ENCODE measurements around the gene ARRB2. TPM values are rescaled to one million over a fixed set of nuclear protein-coding genes. Genes with fewer than 3 reads are reported as not detected.

ARRB2 gene
- total RNA-seq, 1 donor from 2014 or later = 2.9 TPM

- DNase-seq (ENCODE audit: low read depth) (no peak), FAIRE-seq (no peak)
- Histone ChIP-seq H3K27me3 (ENCODE audit: control insufficient read depth, insufficient read depth, low read length) (peaks cover 10% of the 10 kb centered on the region), H3K4me3 (ENCODE audit: low read depth, low read length) (no peak overlapping the region), H3K36me3 (ENCODE audit: control insufficient read depth, insufficient read depth, low read length) (no peaks in the 10 kb centered on the region)
- no peak for TF ChIP-seq CTCF (IDR thresholded peaks at IDR 0.05; ENCODE audit: insufficient read depth, low read length, severe bottlenecking)
Measured at GRCh38 chr17:4744999-4745969, 34.9 kb downstream of the ARRB2 start.

- no peak overlapping the region for H3K4me3 ChIP-seq (ENCODE audit: low read depth, low read length)
- H3K36me3 ChIP-seq (ENCODE audit: control insufficient read depth, insufficient read depth, low read length) = no peaks in the 10 kb centered on the region
- no peak for TF ChIP-seq CTCF (IDR thresholded peaks at IDR 0.05; ENCODE audit: insufficient read depth, low read length, severe bottlenecking)
- DNase-seq (ENCODE audit: low read depth) (no peak), FAIRE-seq (no peak)
- H3K27me3 ChIP-seq (ENCODE audit: control insufficient read depth, insufficient read depth, low read length) = peaks cover 9% of the 10 kb centered on the region
Measured at GRCh38 chr17:4747847-4748246, 37.4 kb downstream of the ARRB2 start.

- Histone ChIP-seq H3K4me3 (ENCODE audit: low read depth, low read length) (no peak overlapping the region), H3K36me3 (ENCODE audit: control insufficient read depth, insufficient read depth, low read length) (no peaks in the 10 kb centered on the region), H3K27me3 (ENCODE audit: control insufficient read depth, insufficient read depth, low read length) (peaks cover 9% of the 10 kb centered on the region)
- no peak for TF ChIP-seq CTCF (IDR thresholded peaks at IDR 0.05; ENCODE audit: insufficient read depth, low read length, severe bottlenecking)
- DNase-seq (ENCODE audit: low read depth) (no peak), FAIRE-seq (no peak)
Measured at GRCh38 chr17:4748686-4749085, 38.3 kb downstream of the ARRB2 start.

- no peak for TF ChIP-seq CTCF (IDR thresholded peaks at IDR 0.05; ENCODE audit: insufficient read depth, low read length, severe bottlenecking)
Measured at GRCh38 chr17:4750606-4751005, 40.2 kb downstream of the ARRB2 start.

GRCh38 chr17:4751932-4752331 lies 41.5 kb downstream of the ARRB2 start:
- Histone ChIP-seq H3K4me3 (ENCODE audit: low read depth, low read length) (no peak overlapping the region), H3K27me3 (ENCODE audit: control insufficient read depth, insufficient read depth, low read length) (peaks cover 4% of the 10 kb centered on the region), H3K36me3 (ENCODE audit: control insufficient read depth, insufficient read depth, low read length) (no peaks in the 10 kb centered on the region)
- TF ChIP-seq CTCF (IDR thresholded peaks at IDR 0.05; ENCODE audit: insufficient read depth, low read length, severe bottlenecking) = no peak
- DNase-seq (ENCODE audit: low read depth) (no peak), FAIRE-seq (no peak)

More at GRCh38 chr17:4750606-4751005, 40.2 kb downstream of the ARRB2 start:
- H3K4me3 ChIP-seq (ENCODE audit: low read depth, low read length) = no peak overlapping the region
- H3K36me3 ChIP-seq (ENCODE audit: control insufficient read depth, insufficient read depth, low read length) = no peaks in the 10 kb centered on the region
- H3K27me3 ChIP-seq (ENCODE audit: control insufficient read depth, insufficient read depth, low read length) = peaks cover 6% of the 10 kb centered on the region
- DNase-seq (ENCODE audit: low read depth) (no peak), FAIRE-seq (no peak)
